ENCODE measurements around the gene PRR5.

GRCh38 chr22:44677353-44677840 lies 24.6 kb upstream of the PRR5 start:
- TF ChIP-seq CTCF (IDR thresholded peaks at IDR 0.05) (no peak), POLR2A (IDR thresholded peaks at IDR 0.05) (no peak)
